ENCODE data around the gene AURKAIP1. TPM values are rescaled to one million over a fixed set of nuclear protein-coding genes. Genes with fewer than 3 reads are reported as not detected.

Gene AURKAIP1
- total RNA-seq, 1 experiment from 2014 or later, result 177 TPM

GRCh38 chr1:1355416-1355815, 19.6 kb downstream of the AURKAIP1 start:
- H3K27me3 ChIP-seq, result no peaks in the 10 kb centered on the region
- no peak overlapping the region for H3K4me3 ChIP-seq
- H3K27ac ChIP-seq, result no peak overlapping the region
- no peaks in the 10 kb centered on the region for H3K36me3 ChIP-seq
- H3K4me1 ChIP-seq, result peaks cover 46% of the 10 kb centered on the region
- no peaks in the 10 kb centered on the region for H3K9me3 ChIP-seq (replicated peaks)
- no peak for DNase-seq

GRCh38 chr1:1354271-1355247, 20.4 kb downstream of the AURKAIP1 start:
- DNase-seq, result no peak
- Histone ChIP-seq H3K36me3 (no peaks in the 10 kb centered on the region), H3K4me1 (peaks cover 38% of the 10 kb centered on the region), H3K4me3 (no peak overlapping the region), H3K27ac (no peak overlapping the region), H3K27me3 (no peaks in the 10 kb centered on the region), H3K9me3 (replicated peaks) (no peaks in the 10 kb centered on the region)

DNA sequence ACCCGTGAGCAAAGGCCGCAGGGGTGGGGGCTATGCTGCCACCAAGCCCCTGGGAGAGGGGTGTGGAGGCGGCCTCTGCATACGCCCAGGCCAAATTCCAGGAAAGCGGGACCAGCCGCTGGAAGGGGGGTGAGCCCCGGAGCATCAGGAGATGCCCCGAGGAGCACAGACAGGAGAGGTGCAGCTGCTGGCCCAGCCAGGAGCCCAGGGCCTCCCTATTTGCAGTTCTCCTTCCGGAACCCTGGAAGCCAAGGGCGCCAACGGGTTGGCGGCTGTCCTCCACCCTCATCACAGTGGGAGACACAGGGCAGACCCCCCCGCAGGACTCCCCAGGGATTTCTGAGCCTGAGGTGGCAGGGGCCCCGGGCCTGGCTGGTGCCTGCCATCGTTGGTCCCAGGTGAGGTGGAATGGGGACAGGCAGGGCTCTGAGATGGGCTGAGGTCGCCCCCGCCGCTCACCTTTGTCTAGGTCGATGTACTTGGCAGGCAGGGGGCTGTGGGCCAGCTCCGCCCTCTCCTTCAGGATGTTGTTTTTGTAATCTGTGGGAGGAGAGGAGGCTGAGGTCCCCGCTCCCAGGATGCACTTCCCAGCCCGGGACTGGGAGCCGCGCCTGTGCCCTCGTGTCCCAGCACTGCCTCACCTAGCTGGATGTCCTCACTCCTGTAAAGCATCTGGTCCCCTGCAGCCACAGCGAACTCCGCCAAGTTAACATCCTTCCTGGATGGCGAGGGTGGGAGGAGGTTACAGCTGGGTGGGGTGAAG, 21.4 kb downstream of the AURKAIP1 start:
- Histone ChIP-seq H3K4me3 (no peak overlapping the region), H3K4me1 (peaks cover 28% of the 10 kb centered on the region), H3K27me3 (no peaks in the 10 kb centered on the region)

DNA sequence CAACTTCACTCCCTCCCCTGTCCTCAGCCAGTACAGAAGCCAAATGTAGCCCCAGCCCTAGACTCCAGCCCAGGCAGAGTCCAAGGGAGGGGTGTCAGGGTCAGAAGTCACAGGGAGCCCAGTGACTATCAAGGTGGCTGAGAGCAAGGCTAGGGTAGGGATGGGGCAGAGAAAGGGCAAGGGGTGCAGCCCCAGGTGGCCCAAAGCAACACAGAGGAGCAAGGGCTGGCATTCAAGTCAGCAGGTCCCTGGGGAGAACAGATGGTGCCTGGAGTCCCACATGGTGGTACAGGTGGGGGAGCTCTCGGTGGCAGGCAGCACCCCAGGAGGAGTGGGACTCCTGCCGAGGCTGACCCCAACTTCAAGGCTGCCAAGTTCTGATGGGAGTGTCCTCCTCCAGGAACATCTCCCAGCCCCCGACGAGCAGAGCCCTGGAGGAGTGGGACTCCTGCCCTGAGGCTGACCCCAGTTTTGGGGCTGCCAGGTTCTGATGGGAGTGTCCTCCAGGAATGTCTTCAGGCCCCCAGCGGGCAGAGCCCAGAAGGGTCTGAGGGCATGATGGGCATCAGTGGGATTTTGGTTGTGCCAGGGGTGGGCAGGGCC, 22.1 kb downstream of the AURKAIP1 start:
- no peak for DNase-seq
- Histone ChIP-seq H3K9me3 (replicated peaks) (no peaks in the 10 kb centered on the region), H3K27ac (no peak overlapping the region), H3K4me1 (peaks cover 27% of the 10 kb centered on the region), H3K4me3 (no peak overlapping the region), H3K27me3 (no peaks in the 10 kb centered on the region), H3K36me3 (no peaks in the 10 kb centered on the region)

More for the DNA sequence above, 21.4 kb downstream of the AURKAIP1 start:
- DNase-seq, result no peak
- no peak overlapping the region for H3K27ac ChIP-seq
- H3K9me3 ChIP-seq (replicated peaks), result no peaks in the 10 kb centered on the region
- no peaks in the 10 kb centered on the region for H3K36me3 ChIP-seq

GRCh38 chr1:1351511-1352427, 23.2 kb downstream of the AURKAIP1 start:
- no peaks in the 10 kb centered on the region for H3K9me3 ChIP-seq (replicated peaks)
- no peak overlapping the region for H3K27ac ChIP-seq
- no peak overlapping the region for H3K4me3 ChIP-seq
- no peaks in the 10 kb centered on the region for H3K36me3 ChIP-seq
- no peaks in the 10 kb centered on the region for H3K27me3 ChIP-seq
- peak in 1 of 2 experiments; percentile 54 for DNase-seq
- peaks cover 24% of the 10 kb centered on the region for H3K4me1 ChIP-seq

- peaks cover 24% of the 10 kb centered on the region for H3K4me1 ChIP-seq
- peak; percentile 81 to 82 for DNase-seq
- H3K36me3 ChIP-seq, result no peaks in the 10 kb centered on the region
Observed at GRCh38 chr1:1349256-1350012, 25.6 kb downstream of the AURKAIP1 start, which contains the start of gene DVL1. Gene DVL1 (minus strand): TSS chr1:1349418. CDS start chr1:1349065, 353 bp downstream.

GRCh38 chr1:1348420-1349255, 26.4 kb downstream of the AURKAIP1 start:
- peak in 1 of 2 experiments; percentile 41 for DNase-seq
- Histone ChIP-seq H3K36me3 (no peaks in the 10 kb centered on the region), H3K27me3 (no peaks in the 10 kb centered on the region), H3K9me3 (replicated peaks) (no peaks in the 10 kb centered on the region), H3K4me1 (peaks cover 23% of the 10 kb centered on the region), H3K4me3 (peak overlapping the region; percentile 78), H3K27ac (no peak overlapping the region)

More at GRCh38 chr1:1349256-1350012, 25.6 kb downstream of the AURKAIP1 start, which contains the start of gene DVL1:
- peak within 1 kb of the TSS; percentile 93 for H3K4me3 ChIP-seq
- peak within 1 kb of the TSS; percentile 42; the same call in 1 of the 2 replicates for H3K27ac ChIP-seq
- no peaks in the 10 kb centered on the region for H3K27me3 ChIP-seq
- no peaks in the 10 kb centered on the region for H3K9me3 ChIP-seq (replicated peaks)

DNA sequence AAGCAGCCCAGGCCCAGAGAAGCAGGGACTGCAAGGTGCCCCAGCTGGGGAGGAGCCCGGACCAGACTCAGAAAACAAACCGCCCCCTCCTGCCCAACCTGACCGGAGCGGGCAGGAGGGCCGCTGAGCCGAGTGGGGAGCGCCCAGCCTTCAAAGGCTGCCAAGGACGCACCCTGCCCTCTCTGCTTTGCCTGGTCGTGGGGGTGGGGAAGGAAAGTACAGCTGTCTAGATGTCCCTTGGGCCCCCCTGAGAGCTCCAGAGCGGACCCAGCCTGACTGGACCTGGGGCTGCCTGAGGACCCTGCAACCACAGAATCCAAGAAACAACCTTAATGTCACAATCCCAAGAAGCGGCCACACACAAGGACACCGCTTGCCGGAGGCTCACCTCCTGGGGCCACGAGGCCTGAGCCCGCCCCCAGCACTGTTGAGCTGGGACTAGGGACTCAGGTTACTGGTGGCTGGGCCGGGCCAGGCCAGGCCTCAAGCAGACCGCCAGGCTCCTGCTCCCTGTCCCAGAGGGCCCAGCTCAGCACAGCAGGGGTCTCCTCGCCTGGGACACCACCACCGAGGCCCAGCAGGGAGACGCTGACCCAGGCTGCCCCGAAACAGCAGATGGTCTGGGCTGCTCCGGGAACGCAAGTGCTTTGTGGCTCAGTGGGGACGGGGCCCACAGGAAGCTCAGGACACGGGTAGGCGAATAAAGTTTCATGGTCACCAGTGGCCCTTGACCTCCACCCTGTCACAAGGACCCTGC, 27.2 kb downstream of the AURKAIP1 start:
- Histone ChIP-seq H3K9me3 (replicated peaks) (no peaks in the 10 kb centered on the region), H3K27ac (no peak overlapping the region), H3K27me3 (no peaks in the 10 kb centered on the region), H3K36me3 (no peaks in the 10 kb centered on the region), H3K4me1 (peaks cover 15% of the 10 kb centered on the region), H3K4me3 (peak overlapping the region; percentile 78)
- peak; percentile 58 to 71 for DNase-seq

DNA sequence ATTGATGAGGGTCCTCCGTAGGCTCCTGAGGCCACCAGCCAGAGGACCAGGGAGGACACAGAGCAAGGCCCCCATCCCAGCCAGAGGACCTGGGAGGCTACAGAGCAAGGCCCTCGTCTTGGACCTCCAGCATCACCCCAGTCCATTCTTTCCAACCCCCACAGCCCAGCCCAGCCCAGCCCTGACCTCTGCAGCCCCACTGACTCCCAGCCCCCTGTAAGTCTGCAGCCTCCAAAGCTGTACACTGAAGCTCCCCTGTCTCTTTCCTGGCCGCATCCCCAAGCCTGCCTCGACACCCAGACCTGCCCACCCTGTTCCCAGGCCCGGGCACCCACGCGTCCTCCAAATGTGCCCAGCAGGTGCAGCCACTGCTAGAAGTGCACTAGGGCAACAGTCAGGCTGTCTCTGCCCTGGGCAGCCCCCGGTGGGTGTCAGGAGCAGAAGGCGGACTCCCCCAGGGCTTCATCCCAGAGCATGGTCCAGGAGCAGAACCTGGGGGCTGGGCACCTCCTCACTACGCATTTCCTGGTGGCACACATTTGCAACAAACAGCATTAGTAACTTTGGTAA, 27.9 kb downstream of the AURKAIP1 start:
- Histone ChIP-seq H3K4me3 (no peak overlapping the region; the same call in 1 of the 2 replicates), H3K36me3 (no peaks in the 10 kb centered on the region), H3K4me1 (peaks cover 8% of the 10 kb centered on the region), H3K27ac (no peak overlapping the region), H3K9me3 (replicated peaks) (no peaks in the 10 kb centered on the region), H3K27me3 (no peaks in the 10 kb centered on the region)
- no peak for DNase-seq

- no peaks in the 10 kb centered on the region for H3K36me3 ChIP-seq
- no peaks in the 10 kb centered on the region for H3K9me3 ChIP-seq (replicated peaks)
- no peak overlapping the region for H3K4me3 ChIP-seq
- H3K27me3 ChIP-seq, result no peaks in the 10 kb centered on the region
- peaks cover 2% of the 10 kb centered on the region for H3K4me1 ChIP-seq
- H3K27ac ChIP-seq, result no peak overlapping the region
- no peak for DNase-seq
Observed at GRCh38 chr1:1346501-1346890, 28.5 kb downstream of the AURKAIP1 start.

DNA sequence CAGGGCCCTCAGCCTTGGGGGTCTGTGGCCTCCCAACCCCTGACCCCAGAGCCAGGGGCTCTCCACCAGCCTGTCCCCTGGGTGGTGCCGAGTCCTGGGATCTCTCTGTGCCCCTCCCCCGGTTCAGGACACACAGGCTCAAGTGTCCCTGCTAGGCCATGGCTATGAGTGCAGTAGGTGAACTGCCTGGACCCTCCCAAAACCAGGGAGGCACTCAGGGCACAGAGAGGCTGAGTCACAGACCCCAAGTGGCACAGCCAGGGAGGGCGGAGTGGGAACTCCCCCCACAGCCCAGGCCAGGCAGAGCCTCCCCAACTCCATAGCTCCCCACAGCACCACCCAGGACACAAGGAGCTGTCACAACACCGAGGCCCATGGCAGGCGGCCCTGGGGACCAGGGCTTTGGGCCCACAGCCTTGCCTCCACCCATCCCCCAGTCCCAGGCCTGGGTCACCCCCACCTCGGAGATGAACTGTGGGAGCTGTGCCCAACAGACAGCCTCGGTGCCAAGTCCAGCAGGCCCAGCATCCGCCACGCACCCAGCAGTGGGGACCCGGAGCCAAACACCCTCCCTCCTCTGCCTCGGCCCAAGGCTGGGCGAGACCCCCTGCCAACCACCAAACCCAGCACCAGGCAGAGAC, 29.0 kb downstream of the AURKAIP1 start:
- no peaks in the 10 kb centered on the region for H3K9me3 ChIP-seq (replicated peaks)
- DNase-seq, result no peak
- no peaks in the 10 kb centered on the region for H3K27me3 ChIP-seq
- H3K4me1 ChIP-seq, result no peaks in the 10 kb centered on the region; the same call in 1 of the 2 replicates
- no peak overlapping the region for H3K27ac ChIP-seq
- peaks cover 3% of the 10 kb centered on the region; the same call in 1 of the 2 replicates for H3K36me3 ChIP-seq
- H3K4me3 ChIP-seq, result no peak overlapping the region
